Cardiac muscle cell (in vitro differentiated cells and primary cell): ENCODE data around the gene GSK3B. TPM values are rescaled to one million over a fixed set of nuclear protein-coding genes. Genes with fewer than 3 reads are reported as not detected.
"Not testable (repeated sequence)": the region's sequence is repeated elsewhere in the genome, so short reads cannot be mapped to it uniquely, and the experiment has no call there.

Source experiments
- DNase-seq, 2 donors: peaks; one replicate each; pipeline versions ENCODE4 v3.0.0 to v3.0.0-alpha.2; 2010 to 2017; ENCODE audit warnings: low read depth in 1 of 2, low spot score in 1 of 2
- H3K27ac ChIP-seq: fragments of 200-600 bp; sonication (generic); 2 replicates; pipeline ENCODE4 v1.5.1; 2016
- H3K27me3 ChIP-seq: fragments of 200-600 bp; sonication (generic); 2 replicates; pipeline ENCODE4 v1.6.0; 2016; ENCODE audit warnings: control low read depth
- H3K36me3 ChIP-seq: fragments of 200-600 bp; sonication (generic); 2 replicates; pipeline ENCODE4 v1.5.1; 2016; ENCODE audit warnings: control low read depth
- H3K4me1 ChIP-seq: fragments of 200-600 bp; sonication (generic); 2 replicates; pipeline ENCODE4 v1.8.1; 2017; ENCODE audit warnings: low read depth, mild to moderate bottlenecking, mixed run types
- H3K4me3 ChIP-seq: fragments of 200-600 bp; sonication (generic); 2 replicates; pipeline ENCODE4 v1.5.1; 2016; ENCODE audit warnings: mild to moderate bottlenecking
- H3K9me3 ChIP-seq: fragments of 200-600 bp; sonication (generic); 2 replicates; pipeline ENCODE4 v1.5.1; 2017; ENCODE audit warnings: low read depth, mild to moderate bottlenecking, control low read depth
- polyA plus RNA-seq: library from polyadenylated mRNA; unstranded; fragments of >200 nt; fragmentation: Nextera tagmentation; extraction: Ambion mirVana; gene quantifications from 2 replicates; pipeline ENCODE4 v1.2.1, GENCODE V29; 2016
- total RNA-seq: library from RNA; depleted of rRNA; stranded (reverse); fragments of >200 nt; gene quantifications from 2 replicates; pipeline ENCODE4 v1.2.3, GENCODE V29; 2016
- TF ChIP-seq, protein P1 (sequence below): IDR thresholded peaks from 2 replicates; pipeline ENCODE4 v1.5.1; 2012; ENCODE audit warnings: low read depth, mild to moderate bottlenecking, low read length

GSK3B gene
- total and polyA plus RNA-seq, 2 experiments from 2014 or later: 20.4 to 48.3 TPM

DNA sequence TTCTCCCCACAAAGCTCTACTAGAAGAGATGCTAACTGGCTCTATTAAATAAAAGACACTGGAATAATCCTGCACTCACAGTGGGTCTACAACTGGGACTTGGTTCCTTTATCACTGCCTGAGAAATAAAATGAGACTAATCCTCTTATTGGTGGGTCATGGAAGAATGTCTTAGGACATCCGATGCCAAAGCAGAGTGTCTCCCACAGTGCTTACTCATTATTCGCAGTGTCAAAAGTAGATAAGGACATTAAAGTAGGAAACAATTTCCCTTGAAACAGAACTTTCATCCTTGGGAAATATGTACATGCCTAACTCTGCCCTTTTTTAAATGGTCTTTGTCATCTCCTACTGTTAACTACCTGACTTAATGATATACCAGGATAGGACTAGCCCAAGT is 71.5 kb downstream of the GSK3B start:
- no peak overlapping the region for H3K27ac ChIP-seq
- DNase-seq: peak in 1 of 2 donors; percentile 75
- TF ChIP-seq, protein P1, sequence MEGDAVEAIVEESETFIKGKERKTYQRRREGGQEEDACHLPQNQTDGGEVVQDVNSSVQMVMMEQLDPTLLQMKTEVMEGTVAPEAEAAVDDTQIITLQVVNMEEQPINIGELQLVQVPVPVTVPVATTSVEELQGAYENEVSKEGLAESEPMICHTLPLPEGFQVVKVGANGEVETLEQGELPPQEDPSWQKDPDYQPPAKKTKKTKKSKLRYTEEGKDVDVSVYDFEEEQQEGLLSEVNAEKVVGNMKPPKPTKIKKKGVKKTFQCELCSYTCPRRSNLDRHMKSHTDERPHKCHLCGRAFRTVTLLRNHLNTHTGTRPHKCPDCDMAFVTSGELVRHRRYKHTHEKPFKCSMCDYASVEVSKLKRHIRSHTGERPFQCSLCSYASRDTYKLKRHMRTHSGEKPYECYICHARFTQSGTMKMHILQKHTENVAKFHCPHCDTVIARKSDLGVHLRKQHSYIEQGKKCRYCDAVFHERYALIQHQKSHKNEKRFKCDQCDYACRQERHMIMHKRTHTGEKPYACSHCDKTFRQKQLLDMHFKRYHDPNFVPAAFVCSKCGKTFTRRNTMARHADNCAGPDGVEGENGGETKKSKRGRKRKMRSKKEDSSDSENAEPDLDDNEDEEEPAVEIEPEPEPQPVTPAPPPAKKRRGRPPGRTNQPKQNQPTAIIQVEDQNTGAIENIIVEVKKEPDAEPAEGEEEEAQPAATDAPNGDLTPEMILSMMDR: no peak

DNA sequence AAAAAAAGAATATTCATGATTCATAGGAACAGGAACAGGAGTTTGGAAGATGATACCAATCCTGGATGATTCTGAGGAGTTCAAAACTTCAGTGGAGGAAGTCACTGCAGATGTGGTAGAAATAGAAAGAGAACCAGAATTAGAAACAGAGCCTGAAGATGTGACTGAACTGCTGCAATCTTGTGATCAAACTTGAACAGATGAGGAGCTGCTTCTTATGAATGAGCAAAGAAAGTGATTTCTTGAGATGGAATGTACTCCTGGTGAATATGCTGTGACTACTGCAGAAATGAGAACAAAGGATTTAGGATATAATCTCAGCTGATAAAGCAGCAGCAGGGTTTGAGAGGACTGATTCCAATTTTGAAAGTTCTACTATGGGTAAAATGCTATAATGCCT is 72.7 kb downstream of the GSK3B start:
- TF ChIP-seq, protein P1: no peak
- no peaks in the 10 kb centered on the region for H3K27me3 ChIP-seq
- H3K36me3 ChIP-seq: no peaks in the 10 kb centered on the region
- H3K4me1 ChIP-seq: peaks cover 8% of the 10 kb centered on the region
- H3K4me3 ChIP-seq: no peak overlapping the region
- H3K27ac ChIP-seq: no peak overlapping the region
- H3K9me3 ChIP-seq: no peaks in the 10 kb centered on the region
- DNase-seq: peak in 1 of 2 donors; percentile 8

More for the DNA sequence above, 71.5 kb downstream of the GSK3B start:
- H3K4me3 ChIP-seq: no peak overlapping the region
- no peaks in the 10 kb centered on the region for H3K9me3 ChIP-seq
- H3K36me3 ChIP-seq: no peaks in the 10 kb centered on the region
- H3K4me1 ChIP-seq: peaks cover 10% of the 10 kb centered on the region
- no peaks in the 10 kb centered on the region for H3K27me3 ChIP-seq

DNA sequence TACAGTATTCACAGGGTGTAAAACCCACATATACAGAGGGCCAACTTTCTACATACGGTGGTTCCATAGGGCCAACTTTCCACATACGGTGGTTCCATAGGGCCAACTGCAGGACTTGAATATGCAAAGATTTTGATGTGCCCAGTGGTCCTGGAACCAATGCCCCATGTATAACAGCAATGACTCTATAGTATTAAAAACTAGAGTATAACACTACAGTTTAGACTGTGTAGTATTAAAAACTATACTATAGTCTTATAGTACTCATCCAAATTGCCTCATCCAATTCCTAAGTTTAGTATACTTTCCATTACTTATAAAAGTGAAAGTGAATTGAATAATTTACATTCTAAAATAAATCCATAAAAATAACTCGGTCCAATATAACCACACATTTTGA is 75.9 kb downstream of the GSK3B start:
- H3K9me3 ChIP-seq: no peaks in the 10 kb centered on the region
- no peak overlapping the region for H3K4me3 ChIP-seq
- H3K27ac ChIP-seq: no peak overlapping the region
- no peaks in the 10 kb centered on the region for H3K36me3 ChIP-seq
- no peak for DNase-seq
- no peaks in the 10 kb centered on the region for H3K27me3 ChIP-seq
- TF ChIP-seq, protein P1: no peak
- peaks cover 5% of the 10 kb centered on the region for H3K4me1 ChIP-seq

DNA sequence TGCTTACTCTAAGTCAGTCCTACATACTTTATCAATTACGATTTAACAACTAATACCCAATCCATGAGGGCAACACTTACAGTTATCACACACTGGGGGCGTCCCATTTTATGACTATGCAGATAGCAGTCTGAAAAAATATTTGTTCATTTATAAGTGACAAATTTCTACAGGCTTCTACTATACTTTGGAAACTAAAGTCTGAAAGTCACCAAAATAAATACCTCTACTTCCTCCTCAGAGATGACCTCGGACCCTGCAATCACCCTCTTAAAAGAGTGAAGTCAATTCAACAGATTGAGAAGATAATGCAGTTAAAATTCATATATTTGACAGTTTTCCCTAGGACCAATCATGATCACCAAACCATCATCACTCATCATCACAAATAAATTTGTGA is 76.6 kb downstream of the GSK3B start:
- Histone ChIP-seq H3K4me3 (no peak overlapping the region), H3K4me1 (peaks cover 3% of the 10 kb centered on the region), H3K9me3 (no peaks in the 10 kb centered on the region), H3K27me3 (no peaks in the 10 kb centered on the region), H3K36me3 (no peaks in the 10 kb centered on the region), H3K27ac (no peak overlapping the region)
- TF ChIP-seq, protein P1: no peak
- no peak for DNase-seq

DNA sequence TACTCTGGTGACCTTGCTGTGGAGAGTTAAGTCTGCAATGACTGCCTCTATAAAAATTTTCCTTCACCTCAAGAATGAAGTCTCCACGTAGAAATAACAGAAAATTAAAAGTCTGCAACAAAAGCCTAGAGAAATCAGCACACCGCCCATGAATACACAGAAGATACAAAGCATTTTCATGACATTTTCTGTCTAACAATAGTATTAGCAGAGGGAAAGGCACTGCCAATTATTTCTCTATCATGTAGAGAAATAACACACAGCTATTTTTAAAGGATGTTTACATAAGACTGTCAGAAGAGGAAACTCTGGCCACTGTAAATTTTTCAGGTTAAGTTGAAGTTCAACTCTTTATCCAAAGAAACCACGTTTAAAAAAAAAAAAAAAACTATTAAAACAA is 80.8 kb downstream of the GSK3B start:
- Histone ChIP-seq H3K4me3 (no peak overlapping the region), H3K27ac (no peak overlapping the region), H3K9me3 (no peaks in the 10 kb centered on the region), H3K36me3 (no peaks in the 10 kb centered on the region), H3K27me3 (no peaks in the 10 kb centered on the region), H3K4me1 (no peaks in the 10 kb centered on the region)
- TF ChIP-seq, protein P1: no peak
- no peak for DNase-seq

DNA sequence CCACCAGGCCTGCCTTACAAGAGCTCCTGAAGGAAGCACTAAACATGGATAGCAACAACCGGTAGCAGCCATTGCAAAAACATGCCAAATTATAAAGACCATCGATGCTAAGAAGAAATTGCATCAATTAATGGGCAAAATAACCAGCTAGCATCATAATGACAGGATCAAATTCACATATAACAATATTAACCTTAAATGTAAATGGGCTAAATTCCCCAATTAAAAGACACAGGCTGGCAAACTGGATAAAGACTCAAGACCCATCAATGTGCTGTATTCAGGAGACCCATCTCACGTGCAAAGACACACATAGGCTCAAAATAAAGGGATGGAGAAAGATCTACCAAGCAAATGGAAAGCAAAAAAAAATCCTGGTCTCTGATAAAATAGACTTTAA is 88.5 kb downstream of the GSK3B start:
- H3K9me3 ChIP-seq, H3K4me1 ChIP-seq, DNase-seq, H3K27ac ChIP-seq, H3K27me3 ChIP-seq, H3K4me3 ChIP-seq, H3K36me3 ChIP-seq: not testable (repeated sequence)

DNA sequence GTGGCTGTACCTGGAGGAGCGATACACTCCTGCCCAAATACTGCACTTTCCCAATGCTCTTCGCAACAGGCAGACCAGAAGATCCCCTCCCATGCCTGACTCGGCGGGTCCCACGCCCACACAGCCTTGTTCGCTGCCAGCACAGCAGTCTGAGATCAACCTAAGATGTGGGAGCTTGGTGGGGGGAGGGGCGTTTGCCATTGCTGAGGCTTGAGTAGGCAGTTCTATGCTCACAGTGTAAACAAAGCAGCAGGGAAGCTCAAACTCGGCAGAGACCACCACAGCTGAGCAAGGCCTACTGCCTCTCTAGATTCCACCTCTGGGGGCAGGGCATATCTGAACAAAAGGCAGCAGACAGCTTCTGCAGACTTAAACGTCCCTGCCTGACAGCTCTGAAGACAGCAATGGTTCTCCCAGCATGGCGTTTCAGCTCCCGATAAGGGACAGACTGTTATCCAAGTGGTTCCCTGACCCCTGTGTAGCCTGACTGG is 90.2 kb downstream of the GSK3B start:
- H3K4me3 ChIP-seq, H3K27me3 ChIP-seq, H3K36me3 ChIP-seq, H3K9me3 ChIP-seq, H3K4me1 ChIP-seq: not testable (repeated sequence)
- H3K27ac ChIP-seq: peak overlapping the region; percentile 84
- peak; percentile 12 to 33 for DNase-seq
